Caco-2 (cell line): ENCODE results near the gene COL25A1. TPM values are rescaled to one million over a fixed set of nuclear protein-coding genes. Genes with fewer than 3 reads are reported as not detected.

Experiments used
- BruUV-seq: library from RNA; stranded (reverse); fragments of 400-500 nt; replicated peaks from 2 replicates; lab custom pipeline; 2021; lab: Mats Ljungman, UMichigan
- CTCF ChIA-PET: fragments of 300-600 bp; sonication (Branson Sonifier 250); formaldehyde crosslinking; loops from one replicate; lab custom pipeline; 2022; ENCODE audit warnings: antibody characterized with exemption; lab: Charles Lee
- POLR2A ChIA-PET: fragments of 300-600 bp; sonication (Branson Sonifier 250); formaldehyde crosslinking; loops from one replicate; lab custom pipeline; 2022; ENCODE audit warnings: antibody characterized with exemption; lab: Charles Lee
- DNase-seq, 2 experiments: peaks; one replicate each; pipeline versions ENCODE4 v3.0.0 to v3.0.0-alpha.2; 2020 to 2022
- H3K27me3 ChIP-seq: replicated peaks from 2 replicates; pipeline ENCODE4 v1.6.0; 2011; ENCODE audit warnings: low read length; ENCODE audit not compliant: control insufficient read depth, insufficient read depth
- H3K36me3 ChIP-seq: 2 replicates; pipeline ENCODE4 v1.5.1; 2011; ENCODE audit warnings: low read length; ENCODE audit not compliant: control insufficient read depth, insufficient read depth
- H3K4me1 ChIP-seq: fragments of 250-450 bp; sonication (Bioruptor Pico); 2 replicates; pipeline ENCODE4 v1.5.1; 2020; ENCODE audit warnings: mild to moderate bottlenecking
- H3K4me3 ChIP-seq: 2 replicates; pipeline ENCODE4 v1.5.1; 2011; ENCODE audit warnings: low read depth, mild to moderate bottlenecking, control low read depth, low read length
- H3K9me3 ChIP-seq: fragments of 250-450 bp; sonication (Bioruptor Pico); 2 replicates; pipeline ENCODE4 v1.5.1; 2020; ENCODE audit warnings: mild to moderate bottlenecking, moderate library complexity
- H3K27ac Mint-ChIP-seq: one replicate; pipeline ENCODE4 v1.8.0; 2022; ENCODE audit warnings: mixed read lengths; ENCODE audit not compliant: unreplicated experiment
- H3K27me3 Mint-ChIP-seq: one replicate; pipeline ENCODE4 v1.8.0; 2022; ENCODE audit warnings: mixed read lengths; ENCODE audit not compliant: insufficient read depth, unreplicated experiment
- H3K36me3 Mint-ChIP-seq: one replicate; pipeline ENCODE4 v1.8.0; 2022; ENCODE audit warnings: mild to moderate bottlenecking, mixed read lengths; ENCODE audit not compliant: insufficient read depth, unreplicated experiment
- H3K4me1 Mint-ChIP-seq: one replicate; pipeline ENCODE4 v1.8.0; 2022; ENCODE audit warnings: low read depth, mixed read lengths; ENCODE audit not compliant: unreplicated experiment
- H3K4me3 Mint-ChIP-seq: one replicate; pipeline ENCODE4 v1.8.0; 2022; ENCODE audit warnings: mild to moderate bottlenecking, moderate library complexity, mixed read lengths; ENCODE audit not compliant: unreplicated experiment
- H3K9me3 Mint-ChIP-seq: one replicate; pipeline ENCODE4 v1.8.0; 2022; ENCODE audit warnings: mixed read lengths; ENCODE audit not compliant: unreplicated experiment
- CTCF ChIP-seq, 2 experiments: fragments of 200-600 bp in 1 of 2; IDR thresholded peaks; 1 replicate in 1 of 2; 2 replicates in 1 of 2; pipeline versions ENCODE4 v1.5.1 to v1.8.0; 2011 to 2022; ENCODE audit warnings: antibody characterized with exemption in 1 of 2, control low read depth in 1 of 2, inconsistent platforms in 1 of 2, low read depth in 1 of 2, low read length in 1 of 2, mild to moderate bottlenecking in 1 of 2, moderate library complexity in 1 of 2; ENCODE audit not compliant: insufficient read depth in 1 of 2, severe bottlenecking in 1 of 2, unreplicated experiment in 1 of 2
- intact Hi-C: fragments of 100-400 bp; cut with micrococcal nuclease; formaldehyde crosslinking; loops from one replicate; pipeline ENCODE4 v1.10.0; 2022; ENCODE audit not compliant: unreplicated experiment
- total RNA-seq: library from RNA; stranded (reverse); gene quantifications from 2 replicates; pipeline ENCODE4 v1.2.3, GENCODE V29; 2022

COL25A1 gene
- total RNA-seq, 1 experiment from 2014 or later = not detected

GRCh38 chr4:109131559-109131958 is 170.9 kb downstream of the COL25A1 start:
- no peaks in the 10 kb centered on the region for H3K36me3 Mint-ChIP-seq
- Histone ChIP-seq H3K4me1 (no peaks in the 10 kb centered on the region), H3K9me3 (no peaks in the 10 kb centered on the region), H3K36me3 (no peaks in the 10 kb centered on the region), H3K27me3 (no peaks in the 10 kb centered on the region), H3K4me3 (no peak overlapping the region)
- no peaks in the 10 kb centered on the region for H3K4me1 Mint-ChIP-seq
- H3K27ac Mint-ChIP-seq = no peak overlapping the region
- H3K4me3 Mint-ChIP-seq = no peak overlapping the region
- H3K9me3 Mint-ChIP-seq = no peaks in the 10 kb centered on the region
- intact Hi-C loops = no loop called here
- BruUV-seq = no TSS peak
- CTCF ChIA-PET = no interaction called here
- no peak for TF ChIP-seq CTCF (IDR thresholded peaks at IDR 0.05; ENCODE audit: insufficient read depth in 1 of 2, low read depth in 1 of 2, low read length in 1 of 2, severe bottlenecking in 1 of 2, unreplicated experiment in 1 of 2)
- peaks cover 8% of the 10 kb centered on the region for H3K27me3 Mint-ChIP-seq
- POLR2A ChIA-PET = no interaction called here
- no peak for DNase-seq

GRCh38 chr4:109128589-109128988 is 173.9 kb downstream of the COL25A1 start:
- no peaks in the 10 kb centered on the region for H3K27me3 Mint-ChIP-seq
- H3K4me3 ChIP-seq = no peak overlapping the region
- no peaks in the 10 kb centered on the region for H3K4me1 Mint-ChIP-seq
- BruUV-seq = no TSS peak
- ChIA-PET POLR2A (no interaction called here), CTCF (no interaction called here)
- no peaks in the 10 kb centered on the region for H3K36me3 Mint-ChIP-seq
- H3K27ac Mint-ChIP-seq = no peak overlapping the region
- no peaks in the 10 kb centered on the region for H3K36me3 ChIP-seq
- intact Hi-C loops = no loop called here
- no peak for TF ChIP-seq CTCF (IDR thresholded peaks at IDR 0.05; ENCODE audit: insufficient read depth in 1 of 2, low read depth in 1 of 2, low read length in 1 of 2, severe bottlenecking in 1 of 2, unreplicated experiment in 1 of 2)
- no peak overlapping the region for H3K4me3 Mint-ChIP-seq
- no peak for DNase-seq
- no peaks in the 10 kb centered on the region for H3K4me1 ChIP-seq
- no peaks in the 10 kb centered on the region for H3K27me3 ChIP-seq
- H3K9me3 Mint-ChIP-seq = no peaks in the 10 kb centered on the region
- H3K9me3 ChIP-seq = no peaks in the 10 kb centered on the region

- no peak for TF ChIP-seq CTCF (IDR thresholded peaks at IDR 0.05; ENCODE audit: insufficient read depth in 1 of 2, low read depth in 1 of 2, low read length in 1 of 2, severe bottlenecking in 1 of 2, unreplicated experiment in 1 of 2)
- CTCF ChIA-PET = no interaction called here
- Histone ChIP-seq H3K4me1 (no peaks in the 10 kb centered on the region), H3K36me3 (no peaks in the 10 kb centered on the region), H3K4me3 (no peak overlapping the region), H3K9me3 (no peaks in the 10 kb centered on the region), H3K27me3 (no peaks in the 10 kb centered on the region)
- Mint-ChIP-seq H3K4me1 (no peaks in the 10 kb centered on the region), H3K9me3 (no peaks in the 10 kb centered on the region), H3K27me3 (no peaks in the 10 kb centered on the region), H3K4me3 (no peak overlapping the region), H3K36me3 (no peaks in the 10 kb centered on the region), H3K27ac (no peak overlapping the region)
- DNase-seq = no peak
- POLR2A ChIA-PET = no interaction called here
- BruUV-seq = no TSS peak
- intact Hi-C loops = no loop called here
Measured at GRCh38 chr4:109127866-109128265, 174.6 kb downstream of the COL25A1 start.
